ENCODE results near the gene SLC18B1. TPM values are rescaled to one million over a fixed set of nuclear protein-coding genes. Genes with fewer than 3 reads are reported as not detected.

SLC18B1 gene
- 36.0 TPM for polyA plus RNA-seq (ENCODE audit: insufficient read length)
- long read RNA-seq, donor 1, transcript SLC18B1-201 (14 exons, 2,368 nt), result major isoform, 9 of 9 reads
- long read RNA-seq, donor 1, partial matches to known transcripts, result 0 of 9 reads
- long read RNA-seq, donor 1, other reads (novel, unspliced or antisense), result 0 of 9 reads
- long read RNA-seq, donor 2, transcript SLC18B1-201 (14 exons, 2,368 nt), result major isoform, 7 of 3,562 reads
- long read RNA-seq, donor 2, partial matches to known transcripts, result 3,506 of 3,562 reads
- long read RNA-seq, donor 2, other reads (novel, unspliced or antisense), result 49 of 3,562 reads
- long read RNA-seq, donor 3, transcript SLC18B1-201 (14 exons, 2,368 nt), result major isoform, 9 of 3,394 reads
- long read RNA-seq, donor 3, partial matches to known transcripts, result 702 of 3,394 reads
- long read RNA-seq, donor 3, other reads (novel, unspliced or antisense), result 2,683 of 3,394 reads
- long read RNA-seq, donor 4, result 0 reads
- long read RNA-seq, donor 5, transcript SLC18B1-201 (14 exons, 2,368 nt), result major isoform, 9 of 7,117 reads
- long read RNA-seq, donor 5, partial matches to known transcripts, result 6,808 of 7,117 reads
- long read RNA-seq, donor 5, other reads (novel, unspliced or antisense), result 300 of 7,117 reads
- long read RNA-seq, donor 6, partial matches to known transcripts, result 1,195 of 5,864 reads
- long read RNA-seq, donor 6, other reads (novel, unspliced or antisense), result 4,665 of 5,864 reads
- long read RNA-seq, donor 7, transcript SLC18B1-201 (14 exons, 2,368 nt), result major isoform, 9 of 24 reads
- long read RNA-seq, donor 7, partial matches to known transcripts, result 15 of 24 reads
- long read RNA-seq, donor 7, other reads (novel, unspliced or antisense), result 0 of 24 reads
- long read RNA-seq, donor 8, partial matches to known transcripts, result 6 of 9 reads
- long read RNA-seq, donor 8, other reads (novel, unspliced or antisense), result 0 of 9 reads

GRCh38 chr6:132797951-132798868, at the start of gene SLC18B1:
Gene SLC18B1 (minus strand): TSS chr6:132798637. CDS start chr6:132798456, 181 bp downstream.
- DNase-seq, result peak; percentile 50

GRCh38 chr6:132843316-132844035, 45.0 kb upstream of the SLC18B1 start:
- DNase-seq, result no peak

- DNase-seq, result no peak
These were observed 43.5 kb upstream of the SLC18B1 start for GRCh38 chr6:132841966-132842365.

- DNase-seq, result no peak
These were observed 34.5 kb upstream of the SLC18B1 start for GRCh38 chr6:132832891-132833290.

GRCh38 chr6:132830334-132830751, 31.9 kb upstream of the SLC18B1 start:
- peak; percentile 58 for DNase-seq

GRCh38 chr6:132820629-132821381, 22.4 kb upstream of the SLC18B1 start:
- no peak for DNase-seq

GRCh38 chr6:132819405-132820161, 21.1 kb upstream of the SLC18B1 start:
- no peak for DNase-seq

GRCh38 chr6:132818404-132819359, 20.2 kb upstream of the SLC18B1 start:
- no peak for DNase-seq

- no peak for DNase-seq
These were observed 19.3 kb upstream of the SLC18B1 start for GRCh38 chr6:132817554-132818403.

GRCh38 chr6:132816660-132817059, 18.2 kb upstream of the SLC18B1 start:
- DNase-seq, result no peak

- no peak for DNase-seq
These were observed 16.5 kb upstream of the SLC18B1 start for GRCh38 chr6:132814716-132815570.

GRCh38 chr6:132813173-132813856, 14.9 kb upstream of the SLC18B1 start:
- DNase-seq, result peak; percentile 57

GRCh38 chr6:132812756-132813172, 14.3 kb upstream of the SLC18B1 start:
- no peak for DNase-seq

- DNase-seq, result peak; percentile 37
These were observed 13.9 kb upstream of the SLC18B1 start for GRCh38 chr6:132812255-132812732.

- DNase-seq, result no peak
These were observed 12.8 kb upstream of the SLC18B1 start for GRCh38 chr6:132811276-132811675.

All from left kidney (tissue), 8 donors.